NCI-H146 treated with DMSO at 0.1 percent for 48 hours (cell line): ENCODE results near the gene HELZ.

Source experiments
- DNase-seq: peaks from one replicate; lab custom pipeline; 2025; ENCODE audit not compliant: unreplicated experiment; lab: John Stamatoyannopoulos, UW

HELZ gene

DNA sequence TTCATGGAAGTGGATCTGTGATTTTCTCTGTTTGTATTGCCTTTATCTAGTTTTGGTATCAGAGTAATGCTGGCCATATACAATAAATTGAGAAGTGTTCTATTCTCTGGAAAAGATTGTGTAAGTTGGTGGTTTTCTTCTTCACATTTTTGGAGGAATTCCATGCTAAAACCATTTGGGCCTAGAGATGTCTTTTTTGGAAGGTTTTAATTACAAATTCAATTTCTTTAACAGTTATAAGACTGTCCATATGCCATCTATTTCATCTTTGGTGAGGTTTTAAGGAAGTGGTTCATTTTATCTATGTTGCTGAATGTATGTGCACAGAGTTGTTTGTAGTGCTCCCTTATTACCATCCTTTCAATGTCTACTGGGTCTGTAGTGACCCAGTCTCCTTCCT lies 154.7 kb downstream of the HELZ start:
- DNase-seq = no peak

GRCh38 chr17:67088639-67089038 lies 156.4 kb downstream of the HELZ start:
- no peak for DNase-seq

DNA sequence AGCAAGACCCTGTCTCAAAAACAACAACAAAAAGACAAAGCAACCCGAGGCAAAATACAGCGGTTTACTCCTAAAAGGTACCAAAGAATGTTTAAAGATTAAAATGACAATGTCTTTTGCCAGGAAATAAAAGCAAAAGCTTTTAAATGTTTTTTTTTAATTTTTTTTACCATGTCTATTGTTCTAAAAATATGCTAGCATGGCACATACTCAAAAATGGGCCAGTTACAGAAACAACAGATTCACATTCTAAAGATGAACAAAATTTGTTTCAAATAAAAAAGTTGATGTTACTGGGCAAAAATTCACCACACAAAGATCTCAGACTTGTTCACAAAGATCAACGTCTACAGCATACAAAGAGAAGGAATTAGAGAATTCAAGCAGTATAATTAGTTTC lies 159.6 kb downstream of the HELZ start:
- no peak for DNase-seq

DNA sequence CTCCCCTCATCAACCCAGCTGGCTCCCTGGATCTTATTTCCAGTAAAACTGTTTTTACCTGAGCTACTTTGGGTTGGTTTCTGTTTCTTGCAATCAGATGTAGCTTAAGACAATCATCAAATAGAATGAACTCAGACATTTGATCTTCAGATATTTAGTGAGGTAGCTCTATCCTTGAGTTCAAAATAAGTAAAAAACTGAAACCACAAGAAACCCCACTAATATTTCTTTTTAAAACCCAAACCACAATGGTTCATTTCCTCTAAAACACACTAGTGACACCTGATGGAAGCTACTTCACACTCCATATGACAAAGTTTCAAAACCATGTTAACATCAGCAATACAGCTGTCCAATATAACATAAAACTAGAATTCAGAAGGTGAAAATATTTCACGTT lies 162.9 kb downstream of the HELZ start:
- no peak for DNase-seq

DNA sequence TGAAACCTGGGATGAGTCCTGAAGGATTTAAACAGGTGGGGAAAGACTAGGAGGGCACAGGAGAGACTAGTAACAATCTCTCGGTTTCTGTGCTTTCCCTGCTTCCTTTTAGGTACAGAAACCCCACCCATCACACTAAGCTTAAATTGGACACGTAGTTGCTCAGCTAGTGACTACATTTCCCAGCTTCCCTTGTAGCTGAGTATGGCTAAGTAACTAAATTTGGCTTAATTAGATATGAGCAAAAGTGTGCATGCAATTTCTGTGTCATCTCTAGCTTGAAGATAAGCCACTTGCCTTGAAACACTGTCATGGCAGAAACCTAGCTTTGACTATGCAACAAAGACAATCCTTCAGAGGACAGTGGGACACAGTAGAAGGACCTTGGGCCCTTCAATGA lies 164.2 kb downstream of the HELZ start:
- no peak for DNase-seq

GRCh38 chr17:67079491-67079890 lies 165.5 kb downstream of the HELZ start:
- DNase-seq = no peak

DNA sequence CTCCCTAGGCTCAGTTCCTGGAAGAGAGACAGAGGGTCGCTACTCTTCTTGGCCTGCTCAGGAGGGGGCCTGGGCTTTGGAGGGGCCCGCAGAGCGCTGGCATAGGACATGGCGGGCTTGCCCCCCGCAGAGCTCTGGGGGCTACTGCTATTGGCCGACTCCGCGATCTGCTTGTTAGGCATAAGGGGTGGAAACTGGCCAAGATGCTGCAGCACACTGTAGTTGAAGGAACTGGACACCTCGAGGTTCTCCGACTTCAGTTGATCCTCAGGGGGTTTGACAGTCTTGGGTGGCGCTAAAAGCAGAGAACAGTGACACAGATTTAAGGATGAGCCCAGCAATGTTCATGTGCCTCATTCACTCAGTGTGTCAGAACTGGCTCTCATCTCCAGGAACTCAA lies 166.7 kb downstream of the HELZ start:
- DNase-seq = no peak

DNA sequence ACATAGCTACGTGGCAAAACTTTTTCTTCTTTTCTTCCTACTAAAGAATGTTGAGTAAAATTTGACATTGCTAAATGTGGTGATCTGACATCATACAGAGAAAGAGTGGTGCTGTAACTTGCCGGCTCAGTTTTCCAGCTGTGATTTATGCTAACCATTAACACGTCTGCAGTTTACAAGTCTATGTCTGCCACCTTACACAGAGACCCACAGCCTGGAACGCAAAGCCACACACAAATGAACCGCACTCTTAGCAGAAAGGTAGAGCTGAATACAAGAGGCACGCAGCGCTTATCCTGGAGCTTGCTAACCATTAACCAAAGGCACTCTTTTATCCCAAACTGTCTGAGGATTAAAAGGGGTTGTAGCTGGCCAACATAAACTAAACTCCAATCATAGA lies 168.7 kb downstream of the HELZ start:
- no peak for DNase-seq

- no peak for DNase-seq
These were observed 170.2 kb downstream of the HELZ start for GRCh38 chr17:67074781-67075180.

DNA sequence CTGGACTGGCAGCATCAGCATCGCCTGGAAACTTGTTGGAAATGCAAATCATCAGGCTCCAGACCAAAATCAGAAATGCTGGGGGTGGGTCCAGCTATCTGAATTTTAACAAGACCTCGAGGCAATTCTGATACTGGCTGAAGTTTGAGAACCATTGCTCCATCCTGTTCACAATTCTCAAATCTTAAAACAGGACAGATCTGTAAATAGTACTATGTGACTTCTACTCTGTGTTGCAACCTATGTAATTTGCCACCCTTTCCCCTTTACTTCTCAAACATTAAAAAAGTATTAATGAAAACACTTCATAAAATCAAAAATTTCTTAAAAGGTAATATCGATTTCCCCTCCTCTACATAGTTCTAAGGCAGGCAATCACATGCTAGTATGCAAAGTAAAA lies 172.1 kb downstream of the HELZ start:
- no peak for DNase-seq

DNA sequence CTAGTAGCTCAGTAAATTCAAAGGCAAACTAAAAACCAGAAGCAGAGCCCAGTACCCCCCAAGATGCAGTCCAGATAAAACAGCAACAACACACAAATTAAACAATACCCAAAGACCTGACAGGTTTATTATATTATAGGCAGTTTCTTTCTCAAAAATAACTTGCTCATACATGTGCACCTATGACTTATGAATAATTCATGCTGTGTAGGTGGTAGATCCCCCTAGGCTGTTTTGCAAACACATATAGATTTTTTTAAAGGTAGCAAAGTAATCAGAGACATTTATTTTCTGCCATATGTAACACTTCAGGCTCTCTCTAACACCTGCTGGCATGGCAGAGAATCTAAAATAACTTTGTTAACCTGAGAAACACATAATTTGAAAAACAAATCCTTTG lies 173.4 kb downstream of the HELZ start:
- no peak for DNase-seq

- no peak for DNase-seq
These were observed 175.3 kb downstream of the HELZ start for GRCh38 chr17:67069603-67070136.

DNA sequence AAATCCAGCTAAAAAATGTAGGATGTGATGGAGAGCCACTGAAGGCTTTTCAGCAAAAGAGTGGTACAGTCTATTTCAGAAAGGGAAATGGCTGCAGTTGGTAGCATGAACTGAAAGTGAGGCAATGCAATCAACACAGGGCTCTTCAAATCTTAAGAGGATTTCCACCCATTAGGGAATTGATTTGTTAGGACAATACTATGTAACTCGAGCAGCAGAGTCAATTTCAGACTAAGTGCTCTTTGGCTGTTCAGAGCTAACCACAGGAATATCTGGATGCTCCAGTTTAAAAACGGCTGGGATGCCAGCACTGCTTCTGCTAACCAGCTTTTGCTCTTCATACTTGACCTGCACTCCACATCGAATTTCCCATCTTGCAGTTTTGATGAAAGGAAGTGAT lies 176.0 kb downstream of the HELZ start:
- DNase-seq = no peak

GRCh38 chr17:67067571-67068482 lies 177.2 kb downstream of the HELZ start:
- no peak for DNase-seq

DNA sequence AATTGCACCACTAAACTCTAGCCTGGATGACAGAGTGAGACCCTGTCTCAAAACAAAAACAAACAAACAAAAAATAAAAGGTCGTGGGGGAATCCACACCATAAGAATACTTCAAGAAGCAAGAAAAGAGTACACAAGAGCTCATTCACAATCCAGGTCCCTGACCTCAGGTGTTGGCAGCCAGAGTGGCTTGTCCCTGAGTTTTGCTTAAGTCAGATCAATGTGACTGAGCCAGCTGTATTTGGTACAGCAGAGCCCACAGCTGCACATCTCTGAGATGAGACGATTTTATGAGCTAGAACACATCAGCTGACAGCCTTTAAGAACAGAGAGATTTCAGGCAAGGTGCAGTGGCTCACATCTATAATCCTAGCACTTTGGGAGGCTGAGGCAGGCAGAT lies 178.3 kb downstream of the HELZ start:
- DNase-seq = no peak

GRCh38 chr17:67063141-67063540 lies 181.9 kb downstream of the HELZ start:
- no peak for DNase-seq

DNA sequence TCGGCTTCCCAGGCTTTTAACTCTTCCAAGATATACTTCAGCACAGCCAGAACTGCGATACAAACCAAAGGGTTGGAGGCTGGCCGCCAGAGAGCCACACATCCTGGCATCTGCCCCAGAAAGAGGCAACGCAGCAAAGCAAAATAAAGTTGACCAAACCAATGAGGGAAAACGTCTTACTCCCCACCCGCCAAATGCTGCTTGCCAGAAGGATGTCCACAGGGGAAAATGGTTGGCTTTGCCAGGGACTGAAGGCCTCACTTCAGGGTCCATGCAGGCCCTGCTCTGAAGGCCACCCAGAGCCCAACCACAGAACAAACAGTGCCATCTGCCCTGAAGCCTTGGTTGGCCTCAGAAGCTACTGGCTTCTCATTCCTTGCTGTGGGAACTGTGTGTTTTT lies 185.6 kb downstream of the HELZ start:
- DNase-seq = no peak

GRCh38 chr17:67058036-67058435 lies 187.0 kb downstream of the HELZ start:
- no peak for DNase-seq

DNA sequence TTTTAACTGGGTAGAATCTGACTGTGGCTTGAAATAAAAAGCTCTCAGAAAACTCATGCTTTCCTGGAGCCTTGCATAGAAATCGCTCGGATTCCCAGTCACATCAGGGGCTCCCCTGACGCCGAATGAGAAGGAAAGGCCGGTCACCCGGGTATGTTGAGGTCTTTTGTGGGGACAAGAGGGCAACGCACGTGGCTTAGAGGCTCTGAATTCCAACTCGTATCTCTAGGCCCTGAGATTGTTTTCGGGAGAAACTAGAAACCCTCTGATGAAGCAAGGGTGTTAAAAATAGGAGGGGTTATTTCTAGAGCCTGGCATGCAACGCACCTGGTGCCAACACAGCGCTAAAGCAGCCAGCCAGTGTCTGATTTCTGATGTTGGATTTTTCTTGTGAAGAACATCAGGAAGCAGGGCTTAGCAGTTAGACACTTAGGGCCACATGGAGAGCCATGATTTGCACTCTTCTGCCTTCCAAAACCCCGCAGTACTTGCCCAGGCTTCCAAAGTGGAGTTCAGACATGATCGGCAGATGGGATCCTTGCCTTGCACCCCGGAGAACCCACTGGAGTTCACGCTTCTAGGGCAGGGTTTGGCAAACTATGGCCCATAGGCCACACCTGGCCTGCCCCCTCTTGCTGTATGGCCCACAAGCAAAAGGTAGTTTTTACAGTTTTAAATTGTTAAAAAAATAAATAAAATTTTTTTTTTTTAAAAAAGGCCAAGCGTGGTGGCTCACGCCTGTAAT lies 188.1 kb downstream of the HELZ start:
- DNase-seq = no peak

GRCh38 chr17:67055811-67056745 lies 188.9 kb downstream of the HELZ start:
- DNase-seq = no peak

GRCh38 chr17:67055041-67055443 lies 190.0 kb downstream of the HELZ start:
- DNase-seq = no peak
